GM18507 (cell line): Measurements from ENCODE around the gene DCTN3.

Experiments
- DNase-seq: peaks from one replicate; pipeline ENCODE4 v3.0.0; 2011; ENCODE audit warnings: low read depth; ENCODE audit not compliant: insufficient read length; ENCODE audit errors: extremely low spot score
- FAIRE-seq: peaks from 2 replicates; lab custom pipeline; 2011; peaks lifted over from hg19 to GRCh38; lab: Jason Lieb, UNC

The DCTN3 gene

GRCh38 chr9:34594177-34594576 lies 26.1 kb downstream of the DCTN3 start:
- FAIRE-seq (no peak), DNase-seq (no peak)

DNA sequence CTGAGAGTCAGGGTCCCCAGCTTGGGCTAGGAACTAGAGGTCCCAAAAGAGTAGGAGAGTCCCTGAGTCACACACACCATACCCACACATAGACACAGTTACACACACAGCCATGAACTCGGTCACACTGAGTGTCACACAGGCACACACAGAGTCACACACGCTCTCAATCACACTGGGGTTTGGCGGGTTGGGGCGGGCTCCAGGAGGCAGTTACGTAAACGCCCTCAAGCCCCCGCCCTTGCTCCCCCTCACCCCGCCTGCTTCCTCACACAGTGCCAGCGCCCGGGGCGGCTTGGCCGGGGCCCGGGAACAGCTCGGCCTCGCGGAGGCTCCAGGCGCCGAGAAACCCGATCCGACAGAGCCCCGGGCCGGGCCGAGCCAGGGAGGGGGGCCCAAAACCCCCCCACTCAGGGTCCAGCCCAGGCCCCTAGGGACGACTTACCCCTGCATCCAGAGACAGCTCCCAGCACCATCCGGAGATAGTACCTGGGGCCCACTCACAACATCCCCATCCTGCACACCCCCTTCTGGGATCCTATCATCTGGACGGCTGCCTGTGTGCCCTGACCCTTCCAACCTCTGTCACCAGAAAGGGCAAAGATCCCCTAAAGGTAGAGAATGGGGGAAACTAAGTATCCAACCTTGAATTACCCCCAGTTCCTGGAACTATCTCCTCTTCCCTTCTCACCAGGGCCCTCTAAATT lies 27.2 kb downstream of the DCTN3 start:
- DNase-seq (no peak), FAIRE-seq (no peak)

GRCh38 chr9:34591917-34592866 lies 28.1 kb downstream of the DCTN3 start:
- DNase-seq (no peak), FAIRE-seq (peak; percentile 41)

GRCh38 chr9:34591248-34591916 lies 28.9 kb downstream of the DCTN3 start:
- DNase-seq (peak; percentile 80), FAIRE-seq (peak; percentile 61)

GRCh38 chr9:34590381-34591247 lies 29.7 kb downstream of the DCTN3 start:
- DNase-seq, result no peak
- FAIRE-seq, result no peak

GRCh38 chr9:34589636-34590380 lies 30.5 kb downstream of the DCTN3 start, which contains the start of gene CNTFR:
TSS of gene CNTFR (minus strand) at chr9:34589724. CDS start at chr9:34568981, 20,743 bp downstream.
- FAIRE-seq, result no peak
- DNase-seq, result no peak

DNA sequence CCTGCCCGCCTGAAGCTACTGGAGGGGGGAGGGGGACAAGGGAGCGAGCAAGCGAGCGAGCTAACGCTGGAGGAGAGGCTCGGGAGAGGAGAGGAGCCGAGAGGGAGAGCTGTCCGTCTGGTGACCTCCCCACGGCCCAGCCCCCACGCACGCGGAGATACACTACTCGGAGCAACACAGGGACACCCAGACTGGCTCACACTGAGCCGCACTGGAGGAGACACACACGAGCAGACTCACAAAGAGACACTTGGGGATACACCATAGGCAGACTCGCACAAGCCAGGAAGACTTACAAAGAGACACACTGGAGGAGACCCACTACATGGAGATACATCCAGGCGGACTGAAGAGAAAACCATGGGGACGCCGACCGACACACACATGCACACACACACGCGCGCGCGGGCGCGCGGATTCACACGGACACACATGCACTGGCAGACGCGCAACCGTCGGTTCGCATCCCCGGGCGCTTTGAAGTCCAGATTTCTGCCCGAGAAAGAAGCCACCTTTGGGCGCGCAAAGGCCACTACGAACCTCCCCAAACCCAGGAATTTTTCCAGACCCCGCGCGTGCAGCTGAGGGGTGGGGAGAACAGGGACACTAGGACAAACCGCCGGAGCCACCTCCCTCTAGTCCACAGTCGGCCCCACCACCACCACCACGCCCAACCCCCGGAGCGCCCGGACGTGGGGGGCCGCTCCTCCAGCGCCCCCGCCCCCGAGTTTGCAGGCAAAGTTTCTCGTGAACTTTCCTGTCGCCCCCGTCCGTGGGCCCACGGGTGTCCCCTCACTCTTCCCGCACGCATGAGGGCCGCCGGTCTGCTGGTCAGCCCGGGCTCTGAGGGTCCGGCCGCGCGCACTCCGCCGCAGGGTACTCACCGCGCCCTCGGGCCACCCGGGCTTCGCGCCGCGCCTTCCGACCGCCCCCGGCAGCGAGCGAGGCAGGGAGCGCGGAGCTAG lies 31.3 kb downstream of the DCTN3 start:
- FAIRE-seq (no peak), DNase-seq (no peak)

GRCh38 chr9:34587271-34587670 lies 33.0 kb downstream of the DCTN3 start:
- DNase-seq, result no peak
- FAIRE-seq, result no peak

DNA sequence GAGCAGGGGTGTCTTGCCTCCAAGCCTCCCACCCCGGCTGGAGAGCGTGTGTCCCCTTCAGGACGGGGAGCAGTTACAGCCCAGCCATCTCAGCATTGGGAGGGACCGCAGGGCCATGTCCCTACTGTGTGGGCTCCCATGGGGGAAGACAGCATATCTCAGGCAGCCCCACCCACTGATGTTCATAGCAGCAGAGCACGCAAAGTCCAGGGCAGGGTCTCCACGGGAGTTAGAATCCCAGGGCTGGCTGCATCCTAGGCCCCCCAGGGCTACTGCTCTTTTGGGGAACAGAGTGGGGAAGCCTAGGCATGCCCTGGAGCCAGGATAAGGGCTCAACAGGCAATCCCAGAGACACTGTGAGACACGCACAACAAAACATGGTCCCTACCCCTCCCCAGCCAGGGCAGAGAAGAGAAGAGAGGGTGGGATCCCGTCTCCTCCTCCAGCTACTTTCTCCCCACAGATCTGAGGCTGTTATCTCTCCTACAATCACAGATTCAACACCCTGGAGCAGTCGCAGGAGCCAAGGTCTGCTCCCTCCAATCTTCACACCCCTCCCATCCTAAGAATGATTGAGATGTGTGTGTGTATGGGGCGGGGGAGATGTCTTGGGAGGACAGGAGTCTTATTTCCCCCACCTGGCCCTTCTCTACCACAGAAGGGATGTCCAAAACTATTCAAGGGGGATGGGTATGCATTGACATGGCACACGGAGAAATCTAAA lies 34.2 kb downstream of the DCTN3 start:
- no peak for DNase-seq
- no peak for FAIRE-seq

DNA sequence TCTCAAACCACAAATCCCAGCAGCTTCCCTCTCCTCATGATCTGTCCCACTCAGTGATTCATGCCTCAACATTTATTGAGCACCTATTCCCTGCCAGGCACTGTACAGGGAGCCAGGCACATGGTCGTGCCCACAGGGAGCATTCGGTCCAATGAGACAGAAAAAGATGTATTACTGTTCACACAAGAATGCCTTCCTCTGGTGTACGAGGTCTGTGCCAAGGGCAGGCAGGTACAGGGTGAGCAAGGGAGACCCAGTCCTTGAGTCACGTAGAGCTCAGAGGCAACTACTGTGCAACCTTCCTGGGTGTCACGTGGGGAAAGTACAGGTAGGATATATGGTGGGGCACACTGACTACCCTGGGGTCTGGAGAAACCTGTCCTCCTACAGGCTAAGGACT lies 35.3 kb downstream of the DCTN3 start:
- FAIRE-seq, result no peak
- DNase-seq, result no peak

GRCh38 chr9:34582787-34583186 lies 37.5 kb downstream of the DCTN3 start:
- FAIRE-seq (no peak), DNase-seq (no peak)

DNA sequence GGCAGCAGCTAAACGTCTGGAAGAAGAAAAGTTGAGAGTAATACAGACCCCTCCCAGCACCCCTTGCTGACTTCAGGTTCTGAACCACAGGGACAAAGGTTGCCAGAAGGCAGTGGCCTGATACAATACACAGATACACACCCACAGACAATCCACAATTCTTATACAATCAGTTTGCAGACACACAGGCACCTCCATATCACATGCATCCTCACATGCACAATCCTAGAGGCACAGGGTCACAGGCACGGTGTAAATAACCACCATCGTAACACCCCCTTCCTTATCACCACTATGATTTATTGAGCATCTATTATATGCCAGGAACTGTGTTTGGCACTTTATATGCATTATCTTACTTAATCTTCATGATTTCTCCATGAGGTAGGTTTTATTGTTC lies 39.0 kb downstream of the DCTN3 start:
- FAIRE-seq (no peak), DNase-seq (no peak)

GRCh38 chr9:34580358-34580757 lies 39.9 kb downstream of the DCTN3 start:
- FAIRE-seq (no peak), DNase-seq (no peak)

DNA sequence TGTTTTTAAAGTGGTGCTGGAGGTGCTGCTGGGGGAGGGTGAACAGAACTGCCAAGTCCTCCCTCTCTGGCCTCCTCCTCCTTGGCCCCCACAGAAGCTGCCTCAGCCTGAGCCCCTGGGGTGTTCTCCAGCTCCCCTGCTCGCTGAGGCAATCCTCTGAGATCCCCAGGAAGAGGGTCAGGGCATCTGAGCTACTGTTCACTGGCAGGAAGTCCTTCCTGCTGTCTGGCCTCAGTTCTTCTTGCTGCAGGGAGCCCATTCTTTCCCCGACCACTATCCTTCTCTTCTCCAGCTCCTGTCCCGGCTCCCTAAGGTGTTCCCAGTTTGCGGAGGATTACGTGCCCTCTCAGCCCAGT lies 40.5 kb downstream of the DCTN3 start:
- DNase-seq (no peak), FAIRE-seq (no peak)

- FAIRE-seq, result no peak
- DNase-seq, result no peak
These were observed 41.0 kb downstream of the DCTN3 start for GRCh38 chr9:34579104-34579807.
